SK-N-SH (cell line): ENCODE results near the gene CTLA4. TPM values are rescaled to one million over a fixed set of nuclear protein-coding genes. Genes with fewer than 3 reads are reported as not detected.

Experiments
- CTCF ChIA-PET: fragments of 300-600, 350-600 bp; formaldehyde crosslinking; extraction: SDS; loops from one replicate; lab custom pipeline; 2021; lab: Yijun Ruan, JAX
- POLR2A ChIA-PET: fragments of 350-600 bp; sonication (Branson Sonifier 250); formaldehyde crosslinking; extraction: SDS; loops from one replicate; lab custom pipeline; 2020; ENCODE audit warnings: antibody characterized with exemption, inconsistent platforms; lab: Yijun Ruan, JAX
- DNase-seq: peaks from one replicate; pipeline ENCODE4 v3.0.0; 2012
- H2AFZ ChIP-seq: fragments of 200-600 bp; sonication (generic); 2 replicates; pipeline ENCODE4 v1.8.1; 2016; ENCODE audit warnings: antibody characterized with exemption, mild to moderate bottlenecking, low read depth
- H3F3A ChIP-seq: fragments of 200-600 bp; sonication (generic); replicated peaks from 2 replicates; pipeline ENCODE3; 2016; ENCODE audit warnings: antibody characterized with exemption, mild to moderate bottlenecking; ENCODE audit not compliant: insufficient read depth
- H3K27ac ChIP-seq, 2 experiments: fragments of 200-500 bp in 1 of 2; fragments of 200-600 bp in 1 of 2; sonication (Bioruptor generic) in 1 of 2; sonication (generic), shearing (Covaris generic) in 1 of 2; 2 replicates each; pipeline versions ENCODE4 v1.5.1 to v1.6.1; 2014 to 2016; ENCODE audit warnings: low read depth in 2 of 2, inconsistent platforms in 1 of 2, low read length in 1 of 2, mild to moderate bottlenecking in 1 of 2, mixed read lengths in 1 of 2
- H3K27me3 ChIP-seq: fragments of 200-600 bp; sonication (generic), shearing (Covaris generic); 2 replicates; pipeline ENCODE4 v1.6.1; 2016; ENCODE audit warnings: mixed run types; ENCODE audit not compliant: insufficient read depth
- H3K36me3 ChIP-seq, 2 experiments: fragments of 200-500 bp in 1 of 2; fragments of 200-600 bp in 1 of 2; sonication (Bioruptor generic) in 1 of 2; sonication (generic) in 1 of 2; replicated peaks in 1 of 2; 2 replicates each; pipeline versions ENCODE3 to v1.5.1; 2014 to 2016; ENCODE audit warnings: low read length in 1 of 2, mild to moderate bottlenecking in 1 of 2; ENCODE audit not compliant: insufficient read depth in 2 of 2, control insufficient read depth in 1 of 2
- H3K4me1 ChIP-seq, 2 experiments: fragments of 200-500 bp in 1 of 2; fragments of 200-600 bp in 1 of 2; sonication (Bioruptor generic) in 1 of 2; sonication (generic), shearing (Covaris generic) in 1 of 2; 2 replicates each; pipeline versions ENCODE4 v1.5.1 to v1.6.1; 2014 to 2016; ENCODE audit warnings: low read depth in 1 of 2, low read length in 1 of 2, mixed run types in 1 of 2; ENCODE audit not compliant: insufficient read depth in 2 of 2, control insufficient read depth in 1 of 2
- H3K4me2 ChIP-seq: fragments of 200-600 bp; sonication (generic), shearing (Covaris generic); 2 replicates; pipeline ENCODE4 v1.6.1; 2017; ENCODE audit warnings: mixed run types
- H3K4me3 ChIP-seq, 2 experiments: fragments of 200-500 bp in 1 of 2; fragments of 200-600 bp in 1 of 2; sonication (Bioruptor generic) in 1 of 2; sonication (generic), shearing (Covaris generic) in 1 of 2; 2 replicates each; pipeline versions ENCODE4 v1.5.1 to v1.8.1; 2014 to 2016; ENCODE audit warnings: low read depth in 2 of 2, inconsistent platforms in 1 of 2, low read length in 1 of 2, mild to moderate bottlenecking in 1 of 2, mixed read lengths in 1 of 2, moderate library complexity in 1 of 2
- H3K79me2 ChIP-seq: fragments of 200-600 bp; sonication (generic); 2 replicates; pipeline ENCODE4 v1.8.1; 2017; ENCODE audit warnings: mild to moderate bottlenecking; ENCODE audit not compliant: insufficient read depth
- H3K9ac ChIP-seq: fragments of 200-600 bp; sonication (generic); 2 replicates; pipeline ENCODE4 v1.6.1; 2017; ENCODE audit warnings: mixed run types
- H3K9me2 ChIP-seq: fragments of 200-600 bp; sonication (generic); 2 replicates; pipeline ENCODE4 v1.6.1; 2017; ENCODE audit warnings: mixed run types
- H3K9me3 ChIP-seq: fragments of 200-600 bp; sonication (generic); 2 replicates; pipeline ENCODE4 v1.6.1; 2017; ENCODE audit warnings: mixed run types, mild to moderate bottlenecking, moderate library complexity
- H4K20me1 ChIP-seq: fragments of 200-600 bp; sonication (generic); 2 replicates; pipeline ENCODE4 v1.6.1; 2017; ENCODE audit warnings: mild to moderate bottlenecking, mixed run types; ENCODE audit not compliant: insufficient read depth
- FOSL2 ChIP-seq: IDR thresholded peaks from 2 replicates; pipeline ENCODE4 v1.4.0; 2012; ENCODE audit warnings: low read depth, mild to moderate bottlenecking, moderate library complexity, borderline replicate concordance
- FOXM1 ChIP-seq: IDR thresholded peaks from 2 replicates; pipeline ENCODE4 v1.4.0; 2012; ENCODE audit warnings: low read depth, mild to moderate bottlenecking
- GABPA ChIP-seq: IDR thresholded peaks from 2 replicates; pipeline ENCODE4 v1.4.0; 2012; ENCODE audit warnings: low read depth, mild to moderate bottlenecking
- MEF2A ChIP-seq: IDR thresholded peaks from 2 replicates; pipeline ENCODE4 v1.4.0; 2012; ENCODE audit warnings: low read depth, borderline replicate concordance
- MXI1 ChIP-seq: IDR thresholded peaks from 2 replicates; pipeline ENCODE4 v1.6.1; 2012; ENCODE audit warnings: mild to moderate bottlenecking, low read depth, low read length, improper control_type of control experiment
- NRF1 ChIP-seq: IDR thresholded peaks from 2 replicates; pipeline ENCODE4 v1.6.1; 2012; ENCODE audit warnings: low read depth, mild to moderate bottlenecking, low read length
- RXRA ChIP-seq: IDR thresholded peaks from 2 replicates; pipeline ENCODE4 v1.4.0; 2012; ENCODE audit warnings: low read depth, mild to moderate bottlenecking, borderline replicate concordance
- TCF12 ChIP-seq: IDR thresholded peaks from 2 replicates; pipeline ENCODE4 v1.4.0; 2012
- YY1 ChIP-seq: IDR thresholded peaks from 2 replicates; pipeline ENCODE4 v1.4.0; 2012; ENCODE audit warnings: low read depth, mild to moderate bottlenecking
- WGBS: methylation state at CpG from one replicate; pipeline ENCODE4 v1.1.6; 2017; ENCODE audit warnings: low lambda C conversion rate; 5-methylcytosine and 5-hydroxymethylcytosine counted together
- polyA plus RNA-seq, 3 experiments: library from polyadenylated mRNA; depleted of rRNA; stranded (reverse); fragments of >200 nt; gene quantifications; 2 replicates each; pipeline ENCODE4 v1.2.3, GENCODE V29; 2012
- TF ChIP-seq, protein P1 (sequence below): IDR thresholded peaks from 2 replicates; pipeline ENCODE4; 2012
- TF ChIP-seq, protein P2 (sequence below): fragments of 200-600 bp; sonication (generic); IDR thresholded peaks from 2 replicates; pipeline ENCODE4 v1.6.1; 2017; ENCODE audit warnings: antibody characterized with exemption, mild to moderate bottlenecking, moderate library complexity

Gene CTLA4
- polyA plus RNA-seq, 1 of the 3 experiments (the other 2 are of a cell fraction): not detected

DNA sequence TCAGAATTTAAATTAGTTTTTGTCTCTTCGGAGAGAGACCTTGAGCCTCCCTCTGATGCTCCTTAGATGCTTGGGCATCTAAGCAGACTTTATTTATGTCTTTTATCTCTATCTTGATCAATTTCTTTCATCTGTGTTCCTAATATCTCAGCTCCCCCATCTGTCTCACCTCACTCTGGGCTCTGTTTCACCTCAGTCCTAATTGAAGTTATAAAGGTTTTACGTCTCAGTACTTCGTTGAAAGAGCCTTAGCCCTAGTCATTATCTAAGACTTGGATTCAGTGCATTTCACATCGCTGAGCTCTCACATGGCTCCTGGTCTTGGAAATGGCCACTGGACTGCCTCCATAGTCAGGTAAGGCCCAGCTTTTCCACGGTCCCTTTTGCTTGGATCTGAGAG, 13.8 kb upstream of the CTLA4 start:
- no peak overlapping the region for H3K4me3 ChIP-seq
- DNase-seq: no peak
- H3K4me1 ChIP-seq: no peaks in the 10 kb centered on the region; a peak in 1 of 4 replicates
- H3K9ac ChIP-seq: no peak overlapping the region
- 0 out of 2 replicates have a peak, but pooled peaks cover 16% of the 10 kb centered on the region for H3K27me3 ChIP-seq
- H3K79me2 ChIP-seq: no peaks in the 10 kb centered on the region
- no peak overlapping the region for H3K4me2 ChIP-seq
- TF ChIP-seq FOSL2 (no peak), MEF2A (no peak), MXI1 (no peak), NRF1 (no peak), TCF12 (no peak), FOXM1 (no peak), GABPA (no peak), RXRA (no peak)
- TF ChIP-seq, protein P1, sequence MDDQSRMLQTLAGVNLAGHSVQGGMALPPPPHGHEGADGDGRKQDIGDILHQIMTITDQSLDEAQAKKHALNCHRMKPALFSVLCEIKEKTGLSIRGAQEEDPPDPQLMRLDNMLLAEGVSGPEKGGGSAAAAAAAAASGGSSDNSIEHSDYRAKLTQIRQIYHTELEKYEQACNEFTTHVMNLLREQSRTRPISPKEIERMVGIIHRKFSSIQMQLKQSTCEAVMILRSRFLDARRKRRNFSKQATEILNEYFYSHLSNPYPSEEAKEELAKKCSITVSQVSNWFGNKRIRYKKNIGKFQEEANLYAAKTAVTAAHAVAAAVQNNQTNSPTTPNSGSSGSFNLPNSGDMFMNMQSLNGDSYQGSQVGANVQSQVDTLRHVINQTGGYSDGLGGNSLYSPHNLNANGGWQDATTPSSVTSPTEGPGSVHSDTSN: no peak
- no peaks in the 10 kb centered on the region for H4K20me1 ChIP-seq
- H3K27ac ChIP-seq: no peak overlapping the region
- POLR2A ChIA-PET: no interaction called here
- WGBS: 64% methylated on average over 5 of the region's 5 CpGs
- CTCF ChIA-PET: no interaction called here
- H3F3A ChIP-seq: no peaks in the 10 kb centered on the region
- no peaks in the 10 kb centered on the region for H3K9me2 ChIP-seq
- no peaks in the 10 kb centered on the region for H3K9me3 ChIP-seq
- no peak overlapping the region for H2AFZ ChIP-seq
- H3K36me3 ChIP-seq: no peaks in the 10 kb centered on the region

DNA sequence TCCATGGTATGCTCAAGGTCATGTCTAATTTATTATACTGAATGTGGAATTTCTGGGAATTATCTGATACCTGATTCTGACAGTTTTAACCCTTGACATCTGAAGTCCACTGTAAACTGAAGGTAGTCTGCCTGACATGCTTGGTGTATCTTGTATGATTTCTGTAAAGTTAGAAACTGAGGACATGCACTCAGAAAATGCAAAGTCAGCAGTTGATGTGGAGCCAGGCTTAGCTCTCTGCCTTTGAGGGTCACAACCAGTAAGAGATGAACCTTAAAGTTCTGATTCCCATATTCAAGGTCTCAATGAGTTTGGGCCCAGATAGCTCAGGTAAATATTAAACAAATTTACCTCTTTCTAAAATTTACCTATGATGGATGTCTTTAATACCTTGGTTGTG, 12.3 kb upstream of the CTLA4 start:
- H3K27me3 ChIP-seq: 0 out of 2 replicates have a peak, but pooled peaks cover 16% of the 10 kb centered on the region
- no peak overlapping the region for H3K4me3 ChIP-seq
- H3K9ac ChIP-seq: no peak overlapping the region
- no peaks in the 10 kb centered on the region for H3F3A ChIP-seq
- no peaks in the 10 kb centered on the region for H3K36me3 ChIP-seq
- no peaks in the 10 kb centered on the region for H3K9me3 ChIP-seq
- H3K4me2 ChIP-seq: no peak overlapping the region
- H2AFZ ChIP-seq: no peak overlapping the region
- TF ChIP-seq NRF1 (no peak), RXRA (no peak), YY1 (no peak), MEF2A (no peak)
- TF ChIP-seq, protein P1: no peak
- TF ChIP-seq, protein P2, sequence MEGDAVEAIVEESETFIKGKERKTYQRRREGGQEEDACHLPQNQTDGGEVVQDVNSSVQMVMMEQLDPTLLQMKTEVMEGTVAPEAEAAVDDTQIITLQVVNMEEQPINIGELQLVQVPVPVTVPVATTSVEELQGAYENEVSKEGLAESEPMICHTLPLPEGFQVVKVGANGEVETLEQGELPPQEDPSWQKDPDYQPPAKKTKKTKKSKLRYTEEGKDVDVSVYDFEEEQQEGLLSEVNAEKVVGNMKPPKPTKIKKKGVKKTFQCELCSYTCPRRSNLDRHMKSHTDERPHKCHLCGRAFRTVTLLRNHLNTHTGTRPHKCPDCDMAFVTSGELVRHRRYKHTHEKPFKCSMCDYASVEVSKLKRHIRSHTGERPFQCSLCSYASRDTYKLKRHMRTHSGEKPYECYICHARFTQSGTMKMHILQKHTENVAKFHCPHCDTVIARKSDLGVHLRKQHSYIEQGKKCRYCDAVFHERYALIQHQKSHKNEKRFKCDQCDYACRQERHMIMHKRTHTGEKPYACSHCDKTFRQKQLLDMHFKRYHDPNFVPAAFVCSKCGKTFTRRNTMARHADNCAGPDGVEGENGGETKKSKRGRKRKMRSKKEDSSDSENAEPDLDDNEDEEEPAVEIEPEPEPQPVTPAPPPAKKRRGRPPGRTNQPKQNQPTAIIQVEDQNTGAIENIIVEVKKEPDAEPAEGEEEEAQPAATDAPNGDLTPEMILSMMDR: no peak
- TF ChIP-seq, all 33 proteins: peak for 0
- Histone ChIP-seq H3K4me1 (no peaks in the 10 kb centered on the region; a peak in 1 of 4 replicates), H4K20me1 (no peaks in the 10 kb centered on the region), H3K79me2 (no peaks in the 10 kb centered on the region), H3K27ac (no peak overlapping the region), H3K9me2 (no peaks in the 10 kb centered on the region)
- ChIA-PET POLR2A (no interaction called here), CTCF (no interaction called here)
- DNase-seq: no peak
